Measurements from ENCODE around the gene ZNF564.
"Not testable (repeated sequence)": the region's sequence is repeated elsewhere in the genome, so short reads cannot be mapped to it uniquely, and the experiment has no call there.

The ZNF564 gene

DNA sequence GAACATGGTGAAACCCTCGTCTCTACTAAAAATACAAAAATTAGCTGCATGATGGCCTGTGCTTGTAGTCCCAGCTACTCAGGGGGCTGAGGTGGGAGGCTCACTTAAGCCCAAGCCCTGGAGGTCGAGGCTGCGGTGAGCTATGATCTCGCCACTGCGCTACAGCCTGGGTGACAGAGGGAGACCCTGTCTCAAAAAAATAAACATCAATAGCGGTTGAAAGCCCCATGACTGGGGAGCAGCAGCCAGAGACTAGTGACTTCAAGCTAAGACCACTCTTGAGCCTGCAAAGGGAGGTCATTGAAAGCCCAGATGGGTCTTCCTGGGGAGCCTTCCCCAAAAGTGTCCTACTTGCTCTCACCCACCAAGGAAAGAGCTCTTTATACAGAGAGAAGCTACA, 54.8 kb downstream of the ZNF564 start:
- no peak for DNase-seq

DNA sequence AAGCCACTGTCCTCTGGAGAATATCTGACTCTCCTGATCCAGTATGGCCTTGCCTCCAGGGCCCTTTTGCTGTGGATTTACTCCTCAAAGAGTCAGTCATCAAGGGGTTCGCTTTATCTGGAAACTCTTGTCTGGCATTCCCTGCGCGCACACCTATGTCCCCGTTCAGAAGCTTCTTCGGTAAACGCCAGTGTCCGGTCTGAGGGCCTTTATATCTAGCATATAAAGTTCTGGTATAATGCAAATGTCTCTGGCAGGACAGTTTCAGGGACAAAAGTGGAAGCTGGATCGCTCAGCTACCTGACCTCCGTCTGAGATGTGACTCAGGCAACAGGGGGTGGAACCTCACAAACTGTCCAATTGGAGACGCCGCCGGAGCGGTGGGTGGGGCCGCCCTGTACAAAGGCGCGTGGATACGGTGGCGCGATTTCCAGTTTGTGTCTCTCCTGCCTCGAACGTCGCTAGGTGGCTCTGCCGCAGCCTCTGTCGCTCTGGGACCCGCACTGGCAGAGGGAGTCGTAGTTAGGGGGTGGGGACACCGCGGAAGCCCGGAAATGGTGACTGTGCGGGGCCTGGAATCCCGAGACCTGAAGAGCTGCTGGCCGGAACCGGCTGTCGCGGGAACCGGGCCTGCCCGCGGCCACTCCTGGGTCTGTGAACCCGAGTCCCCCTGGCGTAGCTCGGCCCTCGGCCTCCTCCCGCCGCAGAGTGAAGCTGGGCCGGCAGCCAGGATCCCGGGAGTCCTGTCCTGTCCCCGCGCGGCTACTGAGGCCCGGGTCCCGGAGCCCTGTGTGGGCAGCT, 56.1 kb downstream of the ZNF564 start:
- DNase-seq: peak; percentile 94 to 96

DNA sequence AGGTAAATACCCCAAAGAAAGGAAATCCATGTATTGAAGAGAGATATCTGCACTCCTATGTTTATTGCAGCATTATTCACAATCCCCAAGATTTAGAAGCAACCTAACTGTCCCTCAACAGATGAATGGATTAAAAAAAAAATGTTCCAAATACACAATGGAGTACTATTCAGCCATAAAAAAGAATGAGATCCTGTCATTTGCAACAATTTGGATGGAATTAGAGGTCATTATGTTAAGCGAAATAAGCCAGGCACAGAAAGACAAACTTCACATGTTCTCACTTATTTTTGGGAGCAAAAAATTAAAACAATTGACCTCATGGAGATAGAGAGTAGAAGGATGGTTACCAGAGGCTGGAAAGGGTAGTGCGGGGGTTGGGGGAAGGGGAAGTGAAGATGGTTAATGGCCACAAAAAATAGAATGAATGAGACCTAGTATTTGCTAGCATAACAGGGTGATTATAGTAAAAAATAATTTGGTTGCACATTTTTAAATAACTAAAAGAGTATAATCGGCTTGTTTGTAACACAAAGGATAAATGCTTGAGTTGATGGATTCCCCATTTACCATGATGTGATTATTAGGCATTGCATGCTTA, 56.9 kb downstream of the ZNF564 start:
- DNase-seq: no peak

DNA sequence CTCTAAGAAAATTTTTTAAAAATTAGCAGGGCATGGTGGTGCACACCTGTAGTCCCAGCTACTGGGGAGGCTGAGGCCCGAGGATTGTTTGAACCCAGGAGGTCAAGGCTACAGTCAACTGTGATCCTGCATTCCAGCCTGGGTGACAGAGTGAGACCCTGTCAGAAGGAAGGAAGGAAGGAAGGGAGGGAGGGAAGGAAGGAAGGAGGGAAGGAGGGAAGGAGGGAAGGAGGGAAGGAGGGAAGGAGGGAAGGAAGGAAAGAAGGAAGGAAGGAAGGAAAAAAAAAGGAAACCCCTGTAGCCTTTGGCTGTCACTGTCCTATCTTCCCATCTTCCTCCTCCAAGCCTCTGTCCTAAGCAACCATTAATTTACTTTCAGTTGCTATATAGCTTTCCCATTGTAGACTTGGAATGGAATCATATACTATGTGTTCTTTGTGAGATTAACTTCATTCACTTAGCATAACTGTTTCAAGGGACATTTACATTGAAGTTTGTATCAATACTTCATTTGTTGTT, 65.0 kb downstream of the ZNF564 start:
- DNase-seq: not testable (repeated sequence)

DNA sequence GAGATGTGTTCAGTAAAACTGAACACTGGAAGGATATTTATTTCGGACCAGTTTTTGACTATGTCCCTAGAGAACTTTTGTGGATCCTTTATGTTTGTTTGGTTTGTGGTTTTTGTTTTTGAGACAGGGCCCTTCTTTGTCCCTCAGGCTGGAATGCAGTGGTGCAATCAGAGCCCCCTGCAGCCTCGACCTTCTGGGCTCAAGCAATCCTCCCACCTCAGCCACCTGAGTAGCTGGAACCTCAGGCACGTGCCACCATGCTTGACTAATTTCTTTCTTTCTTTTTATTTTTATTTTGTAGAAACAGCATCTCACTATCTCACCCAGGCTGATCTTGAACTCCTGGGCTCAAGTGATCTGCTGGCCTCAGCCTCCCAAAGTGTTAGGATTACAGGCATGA, 65.7 kb downstream of the ZNF564 start:
- no peak for DNase-seq

DNA sequence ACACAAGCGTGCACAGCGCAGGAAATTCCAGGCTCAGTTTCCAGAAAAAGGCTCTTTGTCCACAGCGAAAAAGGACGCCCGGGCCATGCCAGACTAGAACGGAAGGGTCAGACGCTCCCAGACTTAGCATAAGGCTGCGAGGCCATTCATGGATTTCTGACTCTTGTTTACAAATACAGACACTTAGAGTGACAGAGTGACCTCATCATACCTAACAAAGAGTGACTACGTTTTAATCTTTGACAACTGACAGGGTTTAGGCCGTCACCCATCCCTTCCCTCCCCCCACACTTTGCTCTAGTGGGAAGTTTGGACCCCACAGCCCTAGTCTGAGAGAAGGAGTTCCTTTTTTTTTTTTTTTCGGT, 66.2 kb downstream of the ZNF564 start:
- no peak for DNase-seq

DNA sequence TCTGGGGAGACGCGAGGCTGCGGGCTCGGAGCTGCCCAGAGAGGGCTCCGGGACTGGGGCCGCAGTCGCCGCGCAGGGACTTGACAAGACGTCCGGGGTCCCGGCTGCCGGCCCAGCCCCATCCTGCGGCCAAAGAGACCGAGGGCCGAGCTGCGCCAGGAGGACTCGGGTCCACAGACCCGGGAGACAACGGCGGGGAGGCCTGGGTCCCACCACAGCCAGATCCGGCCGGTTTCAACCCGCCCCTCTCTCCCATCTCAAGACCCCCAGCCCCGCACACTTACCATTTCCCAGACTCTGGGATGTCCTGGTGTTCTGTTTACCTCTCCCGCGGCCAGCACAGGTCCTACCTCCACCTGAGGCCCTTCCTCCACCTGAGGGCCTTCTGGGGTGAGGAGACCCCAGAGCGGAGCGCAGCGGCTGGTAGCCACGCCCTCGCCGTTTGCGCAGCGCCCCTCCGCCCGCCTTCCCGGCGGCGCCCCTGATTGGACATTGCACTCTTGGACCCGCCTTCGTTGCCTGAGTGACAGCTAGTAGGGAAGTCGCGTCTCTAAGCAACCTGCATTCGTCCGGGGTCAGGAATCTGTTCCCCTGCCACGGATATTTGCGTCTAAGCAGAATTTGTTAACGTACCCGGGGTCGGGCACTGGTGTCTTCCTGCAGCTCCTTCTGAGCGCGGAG, 66.8 kb downstream of the ZNF564 start, which contains the start of gene ZNF709:
Gene ZNF709 (minus strand): TSS at position 446 of the 681 bp plus-strand sequence. CDS start 159 bp downstream, at position 287.
- DNase-seq: peak; percentile 85 to 89

DNA sequence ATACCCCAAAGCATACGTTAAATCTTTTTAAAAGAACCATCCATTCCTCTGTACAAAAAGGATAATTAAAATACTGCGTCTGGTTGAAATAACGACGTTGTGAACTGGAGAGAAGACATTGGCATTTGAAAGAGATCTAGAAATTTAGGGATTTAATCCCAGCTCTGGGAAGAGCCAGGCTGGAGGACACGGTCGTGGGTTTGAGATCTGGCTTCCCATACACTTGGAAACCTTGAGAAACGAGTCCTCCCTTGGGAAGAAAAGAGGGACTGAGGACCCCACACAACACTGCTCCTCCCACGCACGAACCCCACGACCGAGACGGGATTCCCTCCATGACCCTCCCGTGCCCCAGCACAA, 67.3 kb downstream of the ZNF564 start:
- no peak for DNase-seq

DNA sequence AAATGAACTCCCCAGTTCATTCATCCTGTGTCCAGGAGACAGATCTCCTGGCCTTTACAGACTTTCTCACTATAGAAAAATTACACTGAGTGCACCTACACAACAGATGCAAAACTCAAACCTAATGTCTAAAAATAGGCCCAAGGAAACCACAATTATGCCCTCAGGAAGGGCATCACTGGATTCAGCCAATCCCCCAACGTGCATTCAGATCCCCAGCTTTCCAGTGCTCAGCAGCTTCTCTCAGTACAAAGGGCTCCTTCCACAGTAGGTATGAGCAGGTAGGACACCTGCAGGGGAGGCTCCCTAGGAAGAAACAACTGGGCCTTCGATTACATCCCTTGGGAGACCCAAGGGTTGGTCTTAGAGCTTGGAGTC, 68.8 kb downstream of the ZNF564 start:
- no peak for DNase-seq

DNA sequence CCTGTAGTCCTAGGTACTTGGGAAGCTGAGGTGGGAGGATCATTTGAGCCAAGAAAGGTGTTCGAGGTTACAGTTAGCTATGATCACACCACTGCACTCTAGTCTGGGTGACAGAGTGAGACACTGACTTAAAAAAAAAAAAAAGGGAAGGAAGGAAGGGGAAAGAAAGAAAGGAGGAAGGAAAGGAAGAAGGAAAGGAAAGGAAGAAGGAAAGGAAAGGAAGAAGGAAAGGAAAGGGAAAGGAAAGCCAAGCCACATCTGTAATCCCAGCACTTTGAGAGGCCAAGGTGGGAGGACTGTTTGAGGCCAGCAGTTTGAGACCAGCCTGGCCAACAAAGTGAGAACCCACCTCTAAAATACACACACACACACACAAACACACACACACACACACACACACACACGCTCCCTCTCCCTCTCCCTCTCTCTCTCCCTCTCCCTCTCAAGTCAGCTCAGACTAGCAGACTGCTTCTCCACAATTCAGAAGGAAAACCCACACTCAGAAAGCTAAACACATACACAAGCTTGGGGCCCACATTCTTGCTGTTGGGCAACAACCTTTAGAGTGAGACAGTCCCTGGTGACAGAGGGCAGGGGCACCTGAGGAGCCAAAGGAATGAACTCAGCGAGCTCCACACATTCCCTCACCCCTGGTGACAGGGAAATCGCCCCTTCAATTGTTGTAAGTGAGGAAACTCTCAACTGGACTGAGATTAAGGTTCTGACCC, 69.3 kb downstream of the ZNF564 start:
- DNase-seq: no peak

DNA sequence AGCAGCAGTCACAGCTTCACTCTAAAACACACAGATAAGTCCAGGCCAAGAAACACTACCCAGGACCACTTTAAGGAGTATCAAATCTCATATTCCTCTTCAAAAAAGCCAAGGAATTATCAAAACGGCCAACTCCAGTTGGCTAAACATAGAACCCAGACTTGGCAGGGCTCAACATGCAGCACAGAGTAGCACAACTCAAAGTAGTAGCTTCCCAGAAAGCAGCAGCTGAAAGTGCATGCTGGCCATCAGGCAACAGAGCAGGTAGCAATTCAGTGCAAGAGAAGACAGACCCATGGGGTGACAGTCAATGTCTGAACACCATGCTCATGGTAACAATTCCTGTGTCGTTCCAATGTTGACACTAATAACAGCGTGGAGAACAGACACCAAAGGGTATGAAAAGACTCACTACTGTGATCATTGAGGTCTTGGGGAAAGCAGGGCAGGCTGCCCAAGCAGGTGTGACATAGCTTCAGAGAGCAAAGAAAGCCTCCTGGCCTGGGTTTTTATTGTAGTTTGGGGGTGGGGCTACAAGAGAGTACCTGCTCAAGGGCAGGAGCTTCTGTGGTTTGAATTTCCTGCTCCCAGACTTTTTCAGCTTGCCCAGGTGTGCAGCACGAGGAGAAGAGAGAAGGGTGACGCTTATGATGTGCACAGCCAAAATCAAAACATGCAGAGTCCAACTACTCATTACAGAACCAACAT, 72.9 kb downstream of the ZNF564 start:
- no peak for DNase-seq

Measured in SHP77 (cell line).